Thoracic aorta (tissue), 2 donors: ENCODE data around the gene DSTYK. TPM values are rescaled to one million over a fixed set of nuclear protein-coding genes. Genes with fewer than 3 reads are reported as not detected.

Experiments used
- ATAC-seq: fragments of 150-250 bp; one replicate; pipeline ENCODE4 v1.8.0; 2017; ENCODE audit warnings: low read depth; ENCODE audit not compliant: insufficient number of reproducible peaks, low FRiP score
- DNase-seq: peaks from one replicate; pipeline ENCODE4 v3.0.0-alpha.2; 2020; ENCODE audit warnings: low spot score
- H3K27ac ChIP-seq, 2 donors: fragments of 200-600 bp; sonication (generic); 1 replicate in 1 of 2; 2 replicates in 1 of 2; pipeline ENCODE4 v1.5.1; 2016; ENCODE audit warnings: mild to moderate bottlenecking in 2 of 2, moderate library complexity in 2 of 2
- H3K27me3 ChIP-seq: fragments of 200-600 bp; sonication (generic); replicated peaks from 2 replicates; pipeline ENCODE4 v1.6.0; 2016; ENCODE audit warnings: mild to moderate bottlenecking; ENCODE audit not compliant: insufficient read depth
- H3K36me3 ChIP-seq: fragments of 200-600 bp; sonication (generic); one replicate; pipeline ENCODE4 v1.5.1; 2016
- H3K4me1 ChIP-seq, 2 donors: fragments of 200-600 bp; sonication (generic); 1 replicate in 1 of 2; 2 replicates in 1 of 2; pipeline versions ENCODE4 v1.5.1 to v1.6.0; 2016; ENCODE audit warnings: low read depth in 2 of 2, mild to moderate bottlenecking in 1 of 2; ENCODE audit not compliant: control insufficient read depth in 1 of 2
- H3K4me3 ChIP-seq: fragments of 200-600 bp; sonication (generic); 2 replicates; pipeline ENCODE4 v1.5.1; 2016; ENCODE audit warnings: mild to moderate bottlenecking
- H3K9me3 ChIP-seq: fragments of 200-600 bp; sonication (generic); 2 replicates; pipeline ENCODE4 v1.5.1; 2016
- CTCF ChIP-seq: fragments of 200-600 bp; sonication (generic); IDR thresholded peaks from one replicate; pipeline ENCODE4 v1.5.1; 2019; ENCODE audit warnings: antibody characterized with exemption
- total RNA-seq, 2 donors: library from RNA; depleted of rRNA; stranded (reverse); fragments of >200 nt; gene quantifications; one replicate each; pipeline versions ENCODE4 v1.1.0 to v1.2.3, GENCODE V29; 2016

Gene DSTYK
- total RNA-seq, 2 donors from 2014 or later, result 12.9 to 14.4 TPM

GRCh38 chr1:205118752-205119151 lies 92.8 kb downstream of the DSTYK start:
- no peak for DNase-seq
- no peak for ATAC-seq
- TF ChIP-seq CTCF, result no peak
- Histone ChIP-seq H3K4me1 (peaks cover 17 to 28% of the 10 kb centered on the region in 2 donors), H3K4me3 (no peak overlapping the region), H3K9me3 (no peaks in the 10 kb centered on the region), H3K27ac (no peak overlapping the region), H3K36me3 (peaks cover 6% of the 10 kb centered on the region), H3K27me3 (no peaks in the 10 kb centered on the region)

- no peak for TF ChIP-seq CTCF
- no peak for ATAC-seq
- Histone ChIP-seq H3K36me3 (peaks cover 25% of the 10 kb centered on the region), H3K4me3 (no peak overlapping the region), H3K27ac (no peak overlapping the region), H3K9me3 (no peaks in the 10 kb centered on the region), H3K4me1 (no peaks in the 10 kb centered on the region), H3K27me3 (no peaks in the 10 kb centered on the region)
- no peak for DNase-seq
Measured at GRCh38 chr1:205111354-205111753, 100.1 kb downstream of the DSTYK start.

GRCh38 chr1:205109711-205110110 lies 101.8 kb downstream of the DSTYK start:
- no peaks in the 10 kb centered on the region for H3K9me3 ChIP-seq
- TF ChIP-seq CTCF, result no peak
- ATAC-seq (no peak), DNase-seq (no peak)
- H3K4me1 ChIP-seq, result no peaks in the 10 kb centered on the region
- H3K4me3 ChIP-seq, result no peak overlapping the region
- peaks cover 37% of the 10 kb centered on the region for H3K36me3 ChIP-seq
- no peaks in the 10 kb centered on the region for H3K27me3 ChIP-seq
- H3K27ac ChIP-seq, result no peak overlapping the region

- Histone ChIP-seq H3K4me3 (no peak overlapping the region), H3K36me3 (peaks cover 41% of the 10 kb centered on the region), H3K9me3 (no peaks in the 10 kb centered on the region), H3K27me3 (no peaks in the 10 kb centered on the region), H3K27ac (no peak overlapping the region), H3K4me1 (no peaks in the 10 kb centered on the region)
- no peak for TF ChIP-seq CTCF
- DNase-seq (no peak), ATAC-seq (no peak)
Measured at GRCh38 chr1:205109269-205109668, 102.2 kb downstream of the DSTYK start.

- DNase-seq (no peak), ATAC-seq (no peak)
- H3K27ac ChIP-seq, result no peak overlapping the region
- H3K9me3 ChIP-seq, result no peaks in the 10 kb centered on the region
- no peak overlapping the region for H3K4me3 ChIP-seq
- H3K36me3 ChIP-seq, result peaks cover 42% of the 10 kb centered on the region
- no peak for TF ChIP-seq CTCF
- H3K4me1 ChIP-seq, result no peaks in the 10 kb centered on the region
- H3K27me3 ChIP-seq, result no peaks in the 10 kb centered on the region
Measured at GRCh38 chr1:205108464-205108863, 103.0 kb downstream of the DSTYK start.
